Activated gamma-delta T cell treated with anti-CD3 and anti-CD28 coated beads, Interleukin-2, amount 50 U/mL, for 16 hours (primary cell): ENCODE data around the gene LY86.
"Not testable (repeated sequence)": the region's sequence is repeated elsewhere in the genome, so short reads cannot be mapped to it uniquely, and the experiment has no call there.

ENCODE experiments used
- DNase-seq: peaks from one replicate; pipeline ENCODE4 v3.0.0-alpha.2; 2020; ENCODE audit warnings: low read depth

The LY86 gene

DNA sequence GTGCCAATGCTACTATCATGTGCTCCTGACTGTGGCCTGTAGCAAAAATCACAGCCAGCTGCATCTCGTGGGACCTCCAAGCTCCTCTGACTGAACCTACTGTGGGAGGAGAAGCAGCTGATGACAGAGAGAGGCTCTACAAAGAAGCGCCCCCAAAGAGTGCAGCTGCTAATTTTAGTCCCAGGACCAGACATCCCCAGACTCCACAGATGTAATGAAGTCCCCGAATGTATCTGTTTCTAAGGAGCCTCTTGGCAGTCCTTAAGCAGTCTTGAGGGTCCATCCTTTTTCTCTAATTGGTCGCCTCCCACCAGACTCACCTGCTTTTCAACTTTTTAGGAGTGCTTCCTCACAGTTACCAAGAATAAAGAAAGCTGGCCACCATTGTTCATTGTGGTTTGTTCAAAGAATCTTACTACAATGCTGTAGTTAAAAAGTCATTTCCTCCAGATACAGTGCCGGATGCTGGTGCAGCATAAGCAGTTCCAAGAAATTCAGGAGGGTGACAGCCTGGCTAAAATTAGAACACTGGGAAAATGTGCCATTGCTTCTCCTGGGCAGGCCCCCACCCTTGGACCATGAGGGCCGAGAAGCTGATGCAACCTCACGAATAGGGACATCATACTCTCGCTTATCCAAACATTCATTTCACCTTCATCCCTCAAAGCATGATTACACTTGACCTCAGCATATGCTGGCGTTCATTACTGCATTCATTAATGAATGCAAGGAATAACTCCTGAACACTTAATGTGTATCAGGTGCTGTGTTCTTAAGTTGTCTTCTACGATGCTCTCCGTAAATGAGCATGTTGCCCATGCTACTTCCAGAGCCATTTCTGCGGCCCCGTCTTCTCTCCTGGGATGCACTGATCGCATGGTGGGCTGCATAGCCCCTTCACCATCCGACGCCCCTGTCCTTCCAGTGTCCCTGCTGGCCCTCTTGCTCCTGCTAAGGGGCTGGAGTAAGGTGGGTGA is 66.4 kb downstream of the LY86 start:
- no peak for DNase-seq

DNA sequence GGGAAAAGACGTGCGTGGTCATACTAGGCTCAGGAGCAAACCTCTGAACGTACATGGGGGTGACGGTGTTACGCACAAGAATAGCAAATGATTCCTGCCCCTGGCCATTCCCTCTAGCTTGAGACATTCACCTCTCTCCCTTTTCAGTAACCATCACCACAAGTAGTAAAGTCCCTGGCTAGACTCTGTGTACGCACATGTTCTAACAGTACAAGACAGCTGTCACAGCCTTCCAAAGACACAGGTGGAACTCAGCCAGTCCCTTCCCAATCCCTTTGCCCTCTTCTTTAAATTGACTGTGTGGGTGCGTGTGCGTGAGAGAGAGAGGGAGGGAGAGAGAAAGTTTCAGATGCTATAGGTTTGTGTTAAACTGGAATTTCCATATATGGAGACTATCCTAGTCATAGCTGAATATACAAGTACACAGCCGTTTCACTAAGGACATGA is 67.3 kb downstream of the LY86 start:
- DNase-seq: no peak

DNA sequence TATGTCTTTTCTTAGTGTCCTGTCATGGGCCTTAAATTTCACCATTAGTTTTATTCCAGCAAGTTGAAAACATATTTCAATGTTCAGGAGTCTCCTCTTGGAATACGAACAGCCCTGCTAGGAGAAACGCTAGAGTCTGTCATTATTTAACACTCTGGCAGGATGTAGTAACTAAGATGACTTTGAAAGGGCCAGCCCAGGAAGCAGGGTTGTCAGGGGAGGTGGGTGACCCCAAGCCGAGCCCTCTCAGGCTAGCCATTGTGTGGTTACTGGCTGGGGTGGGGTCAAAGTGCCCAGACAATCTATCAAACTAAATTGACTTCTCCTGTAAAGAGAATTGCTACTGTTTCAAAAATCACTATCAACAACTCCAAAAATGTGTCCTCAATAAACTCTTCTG is 67.8 kb downstream of the LY86 start:
- no peak for DNase-seq

DNA sequence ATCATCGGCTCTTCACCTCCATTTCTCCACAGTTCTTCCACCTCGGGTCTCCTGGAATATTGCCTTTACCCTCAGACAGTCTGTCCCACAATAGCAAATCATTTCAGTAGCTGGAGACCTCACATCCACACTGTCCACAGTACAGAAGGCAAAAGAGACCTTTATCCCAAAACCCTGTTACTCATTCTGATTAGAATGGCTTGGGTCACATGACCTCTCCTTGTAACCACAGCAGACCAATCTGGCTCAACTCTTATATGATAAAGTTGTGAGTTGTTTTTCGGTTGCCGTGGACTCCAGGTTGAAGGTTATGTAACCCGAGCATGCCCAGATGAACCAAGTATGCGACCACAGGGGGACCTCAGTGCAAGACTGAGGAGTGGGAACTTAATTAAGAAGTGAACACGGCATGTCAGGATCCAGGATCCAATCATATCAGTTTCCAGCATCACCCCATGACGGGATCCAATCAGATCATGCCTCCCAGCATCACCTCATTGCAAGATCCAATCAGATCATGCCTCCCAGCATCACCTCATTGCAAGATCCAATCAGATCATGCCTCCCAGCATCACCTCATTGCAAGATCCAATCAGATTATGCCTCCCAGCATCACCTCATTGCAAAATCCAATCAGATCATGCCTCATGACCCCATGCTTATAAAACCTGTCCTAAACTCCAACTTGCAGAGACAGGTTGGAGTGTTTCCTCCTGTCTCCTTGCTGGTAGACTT is 68.7 kb downstream of the LY86 start:
- DNase-seq: no peak

DNA sequence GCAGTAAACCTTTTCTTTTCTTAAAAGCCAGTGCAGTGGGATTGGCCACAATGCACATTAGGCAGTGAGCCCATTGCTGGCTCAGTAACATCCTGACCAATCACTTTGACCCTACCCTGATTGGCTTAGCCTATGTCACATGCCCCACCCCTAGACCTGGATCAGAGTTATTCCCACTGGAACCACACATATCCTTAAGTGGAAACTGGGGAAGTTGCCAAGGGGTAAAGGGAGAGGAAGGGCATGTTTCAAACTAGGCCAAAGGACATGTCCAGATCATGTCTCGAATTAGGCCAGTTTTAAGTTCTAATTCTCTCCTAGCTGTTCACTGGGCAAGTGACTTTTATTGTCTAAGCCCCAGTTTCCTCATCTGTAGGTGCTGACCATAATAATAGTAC is 69.3 kb downstream of the LY86 start:
- no peak for DNase-seq

DNA sequence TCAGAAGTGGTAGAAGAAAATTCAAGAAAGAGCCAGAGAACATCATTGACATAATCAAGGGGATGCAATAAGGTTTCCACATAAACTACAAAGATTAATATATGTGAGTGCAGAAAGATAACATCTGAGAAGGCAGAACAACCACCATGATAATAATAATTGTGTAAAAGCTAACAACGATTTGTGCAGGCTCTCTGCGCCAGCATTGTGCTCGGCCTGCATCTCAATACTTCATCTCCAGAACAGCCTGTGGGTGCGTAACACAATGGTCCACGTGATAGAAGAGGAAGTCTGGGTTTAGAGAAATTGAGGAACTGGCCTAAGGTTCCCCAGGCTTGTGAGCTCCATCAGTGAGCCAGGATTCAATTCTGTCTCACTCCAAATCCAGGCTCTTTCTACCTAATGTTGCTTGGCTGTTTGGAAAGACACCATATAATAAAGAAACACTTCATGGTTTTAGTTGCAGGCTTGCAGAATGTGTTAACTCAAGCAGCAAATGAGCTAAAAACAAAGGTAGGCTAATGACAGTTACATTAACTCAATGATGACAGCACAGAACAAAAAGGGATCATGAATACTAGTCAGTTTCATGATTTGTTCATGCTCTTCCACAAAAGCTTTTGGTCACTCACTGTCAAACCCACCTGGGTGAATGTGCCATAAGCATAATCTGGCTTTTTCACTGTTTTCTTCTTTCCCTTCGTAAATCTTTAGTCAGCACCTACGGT is 71.2 kb downstream of the LY86 start:
- no peak for DNase-seq

DNA sequence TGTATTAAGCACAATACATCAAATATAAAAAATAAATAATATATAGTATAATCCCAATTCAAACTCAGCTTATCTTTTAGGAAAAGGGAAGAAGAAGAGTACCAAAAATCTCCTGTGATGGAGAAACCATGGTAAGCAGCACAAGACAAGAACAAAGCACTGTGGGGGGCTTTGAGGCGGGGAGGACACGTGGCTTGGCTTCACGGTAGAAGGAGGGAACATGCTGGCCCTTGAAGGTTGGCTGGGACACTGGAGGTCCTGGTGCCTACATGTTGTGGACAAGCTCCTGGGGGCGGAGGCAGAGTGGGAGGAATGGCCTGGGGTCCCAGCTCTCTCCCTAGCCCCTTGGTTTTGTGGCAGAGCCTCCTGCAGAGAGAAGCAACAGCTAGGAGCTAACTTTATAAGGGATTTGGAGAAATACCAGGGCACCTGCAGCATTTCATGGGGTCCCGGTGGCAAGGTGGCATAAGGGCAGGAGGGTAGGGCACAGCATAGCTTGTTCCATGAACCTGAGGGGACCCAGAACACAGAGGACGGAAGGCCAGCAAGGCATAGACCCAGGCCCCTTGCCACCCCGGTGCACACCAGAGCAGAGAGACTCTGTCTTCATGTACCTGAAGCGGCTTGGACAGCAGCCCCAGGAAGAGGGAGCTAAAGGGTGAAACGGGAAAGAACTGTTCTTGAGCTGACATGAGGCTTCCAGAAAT is 72.0 kb downstream of the LY86 start:
- DNase-seq: no peak

DNA sequence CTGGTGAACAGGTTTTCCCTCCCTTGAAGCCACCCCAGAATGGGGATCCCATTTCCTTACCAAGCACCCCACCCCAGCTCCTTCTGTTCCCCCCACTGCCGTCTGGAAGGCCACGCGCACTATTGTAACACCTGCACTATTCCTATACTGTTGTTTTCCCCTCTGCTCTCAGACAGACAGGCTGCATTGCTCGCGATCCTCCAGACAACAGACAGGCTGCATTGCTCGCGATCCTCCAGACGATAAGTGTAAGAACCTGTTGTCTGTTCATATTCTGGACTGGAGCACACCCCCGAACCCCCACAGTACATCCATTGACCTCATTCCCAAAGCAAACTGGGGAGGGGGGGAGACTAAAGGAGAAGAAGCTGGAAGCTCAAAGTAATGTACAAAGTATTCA is 72.7 kb downstream of the LY86 start:
- DNase-seq: no peak

DNA sequence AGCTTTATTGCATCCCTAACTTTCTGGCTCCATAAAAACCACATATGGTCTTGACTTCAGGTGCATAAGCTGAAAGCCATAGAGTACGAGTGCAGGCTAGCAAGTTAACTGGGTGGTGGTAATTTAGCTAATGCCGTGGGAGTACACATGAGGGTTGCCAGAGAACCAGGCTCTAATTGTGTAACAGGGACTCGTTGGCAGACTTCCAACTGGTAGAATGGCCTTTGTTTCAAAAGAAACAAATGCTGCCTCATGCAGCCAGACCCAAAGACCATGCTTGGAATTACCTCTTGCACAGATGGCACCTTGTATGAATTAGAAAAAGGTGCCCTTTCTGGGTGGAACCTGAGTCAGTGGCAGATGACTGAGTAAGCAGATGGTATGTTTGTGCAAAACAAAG is 73.2 kb downstream of the LY86 start:
- DNase-seq: no peak

DNA sequence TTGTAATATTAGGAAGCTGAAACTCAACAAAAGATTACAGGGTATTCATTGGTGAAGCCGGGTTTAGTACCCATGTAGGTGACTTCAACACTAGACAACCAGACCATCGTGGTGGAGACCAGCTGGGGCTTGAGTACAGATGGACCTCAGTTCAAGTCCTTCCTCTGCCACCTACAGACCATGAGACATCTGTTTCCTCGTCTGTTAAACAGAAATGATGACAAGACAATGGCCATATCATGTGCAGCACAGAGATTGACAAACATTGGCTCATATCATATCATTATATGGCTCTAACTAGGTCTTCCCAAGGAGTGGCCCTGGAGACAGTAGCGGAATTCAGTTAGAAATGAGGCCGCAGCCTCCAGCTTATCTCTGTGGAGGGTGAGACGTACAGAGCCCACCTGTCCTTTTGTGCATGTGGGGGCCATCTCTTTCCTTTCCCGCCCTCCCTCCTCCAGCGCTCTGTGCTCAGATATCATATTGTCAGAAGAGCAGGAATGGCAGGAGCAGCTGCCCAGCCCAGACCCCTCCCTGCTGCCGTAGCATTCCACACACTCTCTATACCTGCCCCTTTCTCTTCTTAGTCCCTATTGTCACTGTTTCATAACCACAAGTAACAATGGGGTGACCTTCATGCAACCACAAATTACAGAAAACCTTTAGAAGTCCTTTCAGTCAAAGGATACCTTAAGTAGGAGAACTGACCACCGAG is 75.1 kb downstream of the LY86 start:
- DNase-seq: no peak

DNA sequence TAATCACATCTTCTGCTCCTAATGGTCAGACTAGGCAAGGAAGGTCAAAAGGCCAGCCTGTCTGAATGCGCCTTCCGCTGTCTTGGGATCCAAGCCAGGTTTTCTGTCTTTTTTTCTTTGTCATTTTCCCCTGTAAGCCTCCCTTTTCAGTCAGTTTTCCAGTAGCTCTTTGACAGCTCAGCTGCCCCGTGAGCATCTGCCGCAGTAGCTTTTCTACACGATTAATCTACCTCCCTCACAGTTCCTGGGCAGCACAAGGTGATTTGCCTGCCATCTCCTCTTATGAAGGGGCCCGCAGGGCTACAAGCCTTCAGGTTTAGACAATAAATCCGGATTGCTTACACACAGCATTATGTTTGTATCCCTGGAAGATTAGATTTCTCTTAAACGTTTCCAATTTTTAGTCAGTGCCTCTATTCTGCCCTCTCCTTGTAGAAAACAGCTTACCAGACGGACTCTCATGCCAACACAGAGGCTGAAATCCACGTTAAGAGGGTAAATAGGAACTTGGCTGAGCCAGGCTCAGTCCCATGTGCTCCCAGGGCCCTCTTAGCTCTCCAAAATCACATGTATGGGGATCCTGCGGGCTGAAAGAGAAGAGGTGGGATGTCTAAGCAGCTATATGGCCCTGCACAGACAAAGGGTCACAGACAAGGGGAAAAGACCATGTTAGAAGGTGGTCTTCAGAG is 77.2 kb downstream of the LY86 start:
- DNase-seq: no peak

DNA sequence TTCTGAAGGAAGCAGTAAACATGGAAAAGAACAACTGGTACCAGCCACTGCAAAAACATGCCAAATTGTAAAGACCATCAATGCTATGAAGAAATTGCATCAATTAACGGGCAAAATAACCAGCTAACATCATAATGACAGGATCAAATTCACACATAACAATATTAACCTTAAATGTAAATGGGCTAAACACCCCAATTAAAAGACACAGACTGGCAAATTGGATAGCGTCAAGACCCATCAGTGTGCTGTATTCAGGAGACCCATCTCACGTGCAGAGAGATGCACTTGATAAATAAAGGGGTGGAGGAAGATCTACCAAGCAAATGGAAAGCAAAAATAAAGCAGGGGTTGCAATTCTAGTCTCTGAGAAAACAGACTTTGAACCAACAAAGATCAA is 81.6 kb downstream of the LY86 start:
- not testable (repeated sequence) for DNase-seq

DNA sequence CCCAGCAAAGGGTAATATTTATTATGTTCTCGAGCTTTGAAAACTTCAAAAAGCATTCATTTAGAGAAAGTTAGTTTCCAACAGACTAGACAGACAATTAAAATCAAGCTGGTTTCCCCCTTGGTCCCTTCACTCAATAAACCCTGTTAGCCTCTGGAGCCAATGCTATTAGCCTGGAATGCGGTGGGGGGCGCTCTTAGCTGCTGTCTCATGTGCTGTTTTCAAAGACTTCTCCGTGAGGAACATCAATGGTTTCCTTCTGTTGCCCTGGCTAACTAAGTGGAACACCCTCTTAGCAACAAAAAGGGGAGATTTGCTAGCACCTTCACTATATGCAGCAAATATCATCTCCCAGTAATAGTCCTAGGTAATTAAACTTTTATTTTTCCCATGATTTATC is 86.4 kb downstream of the LY86 start:
- DNase-seq: no peak

DNA sequence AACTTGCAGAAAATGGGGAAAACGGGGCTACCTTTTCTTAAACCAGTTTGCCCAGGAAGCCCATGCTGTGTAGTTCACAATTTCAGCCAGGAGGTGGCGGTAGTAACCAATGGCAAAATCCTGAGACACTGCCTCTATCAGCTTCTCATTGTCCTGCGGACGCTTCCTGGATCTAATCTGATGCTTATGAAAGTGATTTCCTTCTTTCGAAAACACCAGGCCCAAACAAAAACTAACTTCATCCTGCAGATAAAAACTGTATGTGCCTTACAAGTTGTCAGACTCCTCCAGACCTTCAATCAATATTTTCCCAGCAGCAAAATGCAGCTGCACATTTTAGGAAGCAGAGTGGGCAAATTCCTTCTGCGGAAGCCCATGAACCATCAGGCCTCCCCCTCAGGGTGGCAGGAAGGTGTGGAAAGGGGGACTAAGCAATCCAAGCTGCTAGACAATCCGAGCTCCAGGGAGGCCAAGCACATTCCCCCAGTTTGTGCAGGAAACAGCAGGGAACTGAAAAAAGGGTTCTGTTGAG is 88.5 kb downstream of the LY86 start:
- DNase-seq: peak; percentile 68

DNA sequence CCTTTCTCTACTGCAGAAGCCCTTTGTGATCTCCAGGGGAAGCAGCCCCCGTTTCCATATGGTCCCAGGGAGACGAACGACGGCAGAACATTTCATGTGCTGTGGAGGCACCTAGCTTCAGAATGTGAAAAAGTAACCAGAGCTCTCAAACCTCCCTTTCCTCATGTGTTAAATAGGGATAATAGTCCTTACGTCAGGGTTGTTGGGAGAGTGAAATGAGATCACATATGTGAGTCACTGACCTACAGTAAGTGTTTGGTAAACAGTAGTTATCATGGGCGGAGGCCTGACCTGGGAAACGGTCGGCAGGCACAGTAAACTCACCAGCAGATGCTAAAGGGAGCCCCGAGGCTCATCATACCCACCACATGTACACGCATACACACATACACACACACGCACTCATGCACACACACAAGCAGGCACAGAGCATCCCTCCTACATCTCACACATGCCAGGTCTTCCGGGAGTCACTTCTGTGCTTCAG is 89.7 kb downstream of the LY86 start:
- no peak for DNase-seq

DNA sequence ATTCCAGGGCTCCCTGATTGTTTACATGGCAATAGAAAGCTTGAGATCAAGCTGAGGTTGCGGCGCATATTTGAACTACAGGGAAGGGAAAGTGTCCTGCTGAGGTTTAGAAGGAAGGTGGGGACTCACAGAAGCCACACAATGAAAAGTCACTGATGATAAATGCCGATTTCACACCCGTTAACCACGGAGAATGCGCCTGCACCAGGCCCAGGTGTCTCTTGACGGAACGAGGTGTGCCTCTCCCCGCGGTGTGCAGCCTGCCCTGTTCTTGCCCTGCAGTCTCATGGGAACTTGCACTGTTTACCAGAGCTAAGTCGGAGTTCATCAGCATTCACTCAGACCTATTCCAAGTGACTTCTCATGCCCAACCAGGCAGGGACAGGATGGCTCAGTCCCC is 90.3 kb downstream of the LY86 start:
- DNase-seq: no peak

DNA sequence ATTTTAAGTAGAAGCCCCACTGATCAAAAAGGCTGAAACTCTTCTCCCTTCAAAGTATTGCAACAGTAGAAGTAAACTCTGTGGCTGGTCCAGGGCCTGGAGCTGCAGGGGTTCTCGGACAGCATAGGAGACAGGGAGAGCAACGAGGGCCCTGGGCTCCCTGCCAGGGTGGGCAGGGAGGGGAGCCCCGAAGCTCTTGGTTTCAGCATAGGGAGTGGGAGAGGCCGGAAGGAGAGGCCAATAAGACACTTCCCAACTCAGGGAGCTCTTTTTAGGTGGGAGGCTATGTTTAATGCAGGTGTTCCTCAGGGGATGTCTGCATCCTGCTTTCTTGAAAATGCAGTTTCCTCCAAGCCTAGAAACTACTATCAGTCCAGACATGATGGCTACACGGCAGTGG is 91.1 kb downstream of the LY86 start:
- no peak for DNase-seq

DNA sequence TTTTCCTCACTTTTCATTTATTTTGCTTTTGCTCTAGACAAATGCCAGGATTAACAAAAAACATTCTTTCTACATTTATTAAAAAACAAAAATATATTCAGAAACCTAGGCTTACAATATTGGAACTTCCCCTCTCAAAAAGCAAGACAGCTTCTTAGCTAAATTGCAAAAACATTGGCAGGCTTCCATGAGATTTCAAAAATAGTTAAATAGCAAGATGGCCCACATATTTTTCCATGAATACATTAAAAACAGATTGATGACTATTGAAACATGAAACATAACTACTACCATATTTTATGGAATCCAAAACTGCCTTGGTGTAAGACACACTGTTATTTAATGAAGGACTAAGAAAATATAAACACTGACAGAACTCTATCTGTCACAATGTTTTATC is 92.0 kb downstream of the LY86 start:
- no peak for DNase-seq

DNA sequence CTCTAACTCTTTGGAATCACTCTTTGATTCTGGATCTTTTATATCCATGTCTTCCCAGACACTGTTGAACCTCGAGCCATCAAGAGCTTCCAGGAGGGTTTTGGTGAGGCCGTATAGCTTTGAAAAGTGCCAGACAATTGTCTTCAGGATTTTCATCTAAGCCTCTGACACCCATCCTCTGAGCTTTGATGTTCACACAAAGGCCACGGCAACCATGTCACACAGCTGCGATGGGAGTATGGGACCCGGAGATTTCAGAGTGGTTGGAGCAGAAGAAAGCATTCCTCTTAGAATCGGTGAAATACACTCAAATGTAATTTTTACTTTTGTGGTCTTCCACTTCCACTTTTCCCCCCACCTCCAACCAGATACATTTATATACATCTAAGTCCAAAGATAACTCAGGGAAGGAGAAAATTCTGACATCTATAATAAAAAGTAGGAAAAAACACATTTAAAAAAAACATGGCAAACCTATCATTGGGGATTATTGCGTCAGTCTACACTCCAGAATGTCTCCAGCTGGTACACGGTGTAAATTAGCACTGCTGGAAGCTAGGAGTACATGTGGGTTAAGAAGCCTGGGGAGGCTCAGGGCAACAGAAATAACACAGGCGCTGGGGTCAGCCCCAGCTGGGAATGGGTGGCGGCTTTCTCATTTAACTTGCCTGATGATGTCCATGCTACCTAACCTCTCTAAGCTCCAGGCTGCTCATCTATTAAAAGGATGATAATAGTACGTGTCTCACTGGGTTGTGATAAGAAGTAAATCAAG is 92.7 kb downstream of the LY86 start:
- DNase-seq: no peak
